Bronchial epithelial cell (primary cell): ENCODE results near the gene SLC5A12. TPM values are rescaled to one million over a fixed set of nuclear protein-coding genes. Genes with fewer than 3 reads are reported as not detected.

Experiments used
- DNase-seq: peaks from one replicate; pipeline ENCODE4 v3.0.0-alpha.2; 2010; ENCODE audit warnings: low read depth
- FAIRE-seq: peaks from 2 replicates; lab custom pipeline; 2011; peaks lifted over from hg19 to GRCh38; lab: Jason Lieb, UNC
- H3K27me3 ChIP-seq: 2 replicates; pipeline ENCODE4 v1.5.1; 2011; ENCODE audit warnings: low read length; ENCODE audit not compliant: control insufficient read depth, insufficient read depth
- H3K36me3 ChIP-seq: 2 replicates; pipeline ENCODE4 v1.5.1; 2011; ENCODE audit warnings: low read length; ENCODE audit not compliant: control insufficient read depth, insufficient read depth
- H3K4me3 ChIP-seq: 2 replicates; pipeline ENCODE4 v1.5.1; 2011; ENCODE audit warnings: mild to moderate bottlenecking, low read depth, low read length, control low read depth
- total RNA-seq: library from RNA; depleted of rRNA; stranded (reverse); fragments of >200 nt; gene quantifications from 2 replicates; pipeline ENCODE4 v1.2.1, GENCODE V29; 2014
- TF ChIP-seq, protein P1 (sequence below): IDR thresholded peaks from 2 replicates; pipeline ENCODE4 v1.5.1; 2011; ENCODE audit warnings: mild to moderate bottlenecking, moderate library complexity, low read length, control low read depth, inconsistent platforms; ENCODE audit not compliant: insufficient read depth, severe bottlenecking

Gene SLC5A12
- total RNA-seq, 1 donor from 2014 or later: not detected

- Histone ChIP-seq H3K4me3 (no peak overlapping the region), H3K36me3 (no peaks in the 10 kb centered on the region), H3K27me3 (no peaks in the 10 kb centered on the region)
- TF ChIP-seq, protein P1, sequence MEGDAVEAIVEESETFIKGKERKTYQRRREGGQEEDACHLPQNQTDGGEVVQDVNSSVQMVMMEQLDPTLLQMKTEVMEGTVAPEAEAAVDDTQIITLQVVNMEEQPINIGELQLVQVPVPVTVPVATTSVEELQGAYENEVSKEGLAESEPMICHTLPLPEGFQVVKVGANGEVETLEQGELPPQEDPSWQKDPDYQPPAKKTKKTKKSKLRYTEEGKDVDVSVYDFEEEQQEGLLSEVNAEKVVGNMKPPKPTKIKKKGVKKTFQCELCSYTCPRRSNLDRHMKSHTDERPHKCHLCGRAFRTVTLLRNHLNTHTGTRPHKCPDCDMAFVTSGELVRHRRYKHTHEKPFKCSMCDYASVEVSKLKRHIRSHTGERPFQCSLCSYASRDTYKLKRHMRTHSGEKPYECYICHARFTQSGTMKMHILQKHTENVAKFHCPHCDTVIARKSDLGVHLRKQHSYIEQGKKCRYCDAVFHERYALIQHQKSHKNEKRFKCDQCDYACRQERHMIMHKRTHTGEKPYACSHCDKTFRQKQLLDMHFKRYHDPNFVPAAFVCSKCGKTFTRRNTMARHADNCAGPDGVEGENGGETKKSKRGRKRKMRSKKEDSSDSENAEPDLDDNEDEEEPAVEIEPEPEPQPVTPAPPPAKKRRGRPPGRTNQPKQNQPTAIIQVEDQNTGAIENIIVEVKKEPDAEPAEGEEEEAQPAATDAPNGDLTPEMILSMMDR: peak; percentile 66
- no peak for FAIRE-seq
- DNase-seq: peak; percentile 63
These were observed 32.1 kb upstream of the SLC5A12 start for GRCh38 chr11:26753723-26754504.

- Histone ChIP-seq H3K4me3 (no peak overlapping the region), H3K27me3 (no peaks in the 10 kb centered on the region), H3K36me3 (no peaks in the 10 kb centered on the region)
- DNase-seq: no peak
- FAIRE-seq: no peak
- TF ChIP-seq, protein P1: no peak
These were observed 28.1 kb upstream of the SLC5A12 start for GRCh38 chr11:26749927-26750326.

DNA sequence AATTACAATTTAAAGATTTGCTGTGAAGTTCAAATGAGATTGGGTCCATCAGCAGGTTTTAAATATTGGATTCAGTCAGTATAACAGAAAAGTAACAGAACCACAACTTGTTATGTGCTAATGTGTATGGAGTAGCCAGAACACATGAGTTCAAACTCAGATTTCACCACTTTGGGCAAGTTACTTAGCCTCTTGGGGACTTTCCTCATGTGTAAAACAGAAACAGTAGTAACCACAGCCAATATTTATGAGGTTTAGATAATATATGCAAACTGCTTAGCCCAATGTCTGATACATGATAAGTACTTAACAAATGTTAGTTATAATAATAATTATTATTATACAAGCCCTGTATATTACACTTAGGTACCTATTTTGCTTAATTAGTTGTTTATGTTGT lies 21.8 kb upstream of the SLC5A12 start:
- no peak overlapping the region for H3K4me3 ChIP-seq
- TF ChIP-seq, protein P1: no peak
- FAIRE-seq (no peak), DNase-seq (no peak)
- H3K27me3 ChIP-seq: no peaks in the 10 kb centered on the region
- H3K36me3 ChIP-seq: no peaks in the 10 kb centered on the region

DNA sequence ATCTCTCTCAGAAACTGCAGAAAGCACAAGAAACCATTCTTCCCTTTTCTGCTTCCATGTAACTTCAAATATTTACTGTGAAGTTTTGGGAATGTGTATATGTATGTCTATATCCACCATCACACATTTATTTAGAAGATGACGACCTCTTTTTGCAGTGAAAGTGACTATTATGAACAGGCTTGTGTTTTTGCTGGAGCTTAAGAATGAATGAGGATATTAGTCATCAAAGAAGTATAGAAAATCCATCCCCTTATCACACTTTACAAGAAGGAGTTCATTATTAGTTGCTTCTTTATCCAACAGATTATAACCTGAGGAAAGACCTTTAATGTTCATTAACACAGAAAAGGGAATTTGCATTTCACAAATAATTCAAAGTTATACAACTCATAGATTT lies 21.1 kb upstream of the SLC5A12 start:
- TF ChIP-seq, protein P1: no peak
- FAIRE-seq: no peak
- Histone ChIP-seq H3K27me3 (no peaks in the 10 kb centered on the region), H3K4me3 (no peak overlapping the region), H3K36me3 (no peaks in the 10 kb centered on the region)
- DNase-seq: no peak

DNA sequence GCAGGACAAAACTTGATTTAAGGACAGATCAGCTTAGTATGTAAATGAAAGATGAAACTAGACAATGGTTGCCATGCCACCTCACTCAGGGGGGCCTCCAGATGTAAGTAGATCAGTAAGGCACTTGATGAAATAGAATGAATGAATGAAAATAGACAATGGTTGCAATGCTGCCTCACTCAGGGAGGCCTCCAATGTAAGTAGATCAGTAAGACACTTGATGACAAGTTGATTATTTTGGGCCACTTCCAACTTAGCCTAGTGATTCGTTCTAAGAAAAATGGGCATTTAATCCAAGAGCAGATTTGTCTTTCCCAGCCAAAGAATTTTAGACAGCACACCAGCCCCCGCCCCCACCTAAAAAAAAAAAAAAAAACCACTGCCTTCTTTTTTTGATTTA lies 19.2 kb upstream of the SLC5A12 start:
- DNase-seq: no peak
- Histone ChIP-seq H3K36me3 (no peaks in the 10 kb centered on the region), H3K4me3 (no peak overlapping the region), H3K27me3 (no peaks in the 10 kb centered on the region)
- no peak for FAIRE-seq
- TF ChIP-seq, protein P1: no peak
